HepG2 (cell line): ENCODE measurements around the gene DCAF8. TPM values are rescaled to one million over a fixed set of nuclear protein-coding genes. Genes with fewer than 3 reads are reported as not detected.

Source experiments
- HNRNPUL1 ChIP-seq: fragments of 200-400 bp; formaldehyde crosslinking; IDR thresholded peaks from 2 replicates; pipeline ENCODE4 v1.6.1; 2017; ENCODE audit warnings: low read depth, mild to moderate bottlenecking, low read length, moderate library complexity
- JARID2 ChIP-seq: sonication (generic); formaldehyde crosslinking; IDR thresholded peaks from 2 replicates; pipeline ENCODE4 v1.8.1; 2023; ENCODE audit warnings: missing genetic modification reagents, inconsistent platforms; ENCODE audit not compliant: insufficient replicate concordance
- JUND ChIP-seq: sonication (generic); formaldehyde crosslinking; IDR thresholded peaks from 2 replicates; pipeline ENCODE4 v1.8.0; 2022; ENCODE audit warnings: mild to moderate bottlenecking, missing genetic modification reagents
- KAT8 ChIP-seq: IDR thresholded peaks from 2 replicates; pipeline ENCODE4 v1.6.1; 2016; ENCODE audit warnings: missing genetic modification reagents, missing compliant biosample characterization
- MEIS2 ChIP-seq: sonication (generic); formaldehyde crosslinking; IDR thresholded peaks from 2 replicates; pipeline ENCODE4 v1.9.0; 2021; ENCODE audit warnings: mild to moderate bottlenecking, missing genetic modification reagents
- MIER3 ChIP-seq: IDR thresholded peaks from 2 replicates; pipeline ENCODE4 v1.6.1; 2016; ENCODE audit warnings: missing compliant biosample characterization, borderline replicate concordance
- MTF2 ChIP-seq: sonication (generic); formaldehyde crosslinking; IDR thresholded peaks from 2 replicates; pipeline ENCODE4 v1.5.0; 2020; ENCODE audit warnings: missing genetic modification reagents, borderline replicate concordance
- MYC ChIP-seq: sonication (generic); formaldehyde crosslinking; IDR thresholded peaks from 2 replicates; pipeline ENCODE4 v1.9.0; 2021; ENCODE audit warnings: missing genetic modification reagents, borderline replicate concordance
- NPAS2 ChIP-seq: sonication (generic); formaldehyde crosslinking; IDR thresholded peaks from 2 replicates; pipeline ENCODE4 v1.8.0; 2022; ENCODE audit warnings: mild to moderate bottlenecking, missing genetic modification reagents, borderline replicate concordance
- POLR2AphosphoS2 ChIP-seq: IDR thresholded peaks from 2 replicates; pipeline ENCODE4 v1.6.1; 2011; ENCODE audit warnings: low read depth, low read length, improper control_type of control experiment
- RARA ChIP-seq: IDR thresholded peaks from 2 replicates; pipeline ENCODE4 v1.6.1; 2016; ENCODE audit warnings: missing genetic modification reagents, missing compliant biosample characterization
- RBM39 ChIP-seq: fragments of 200-400 bp; formaldehyde crosslinking; IDR thresholded peaks from one replicate; pipeline ENCODE4 v1.6.1; 2018; ENCODE audit warnings: antibody characterized with exemption, mild to moderate bottlenecking, low read depth, low read length; ENCODE audit not compliant: poor library complexity, severe bottlenecking
- RCOR2 ChIP-seq: IDR thresholded peaks from 2 replicates; pipeline ENCODE4 v1.6.1; 2016; ENCODE audit warnings: missing biosample characterization, missing genetic modification reagents
- SIX1 ChIP-seq: sonication (generic); formaldehyde crosslinking; IDR thresholded peaks from 2 replicates; pipeline ENCODE4 v1.4.0; 2020; ENCODE audit warnings: missing genetic modification reagents, borderline replicate concordance
- SRY ChIP-seq: sonication (generic); formaldehyde crosslinking; IDR thresholded peaks from 2 replicates; pipeline ENCODE4 v1.8.0; 2022; ENCODE audit warnings: mild to moderate bottlenecking, missing genetic modification reagents
- ZKSCAN1 ChIP-seq: fragments of 150-350 bp; IDR thresholded peaks from 2 replicates; pipeline ENCODE4 v1.6.1; 2014; ENCODE audit warnings: low read length
- ZNF563 ChIP-seq: sonication (generic); formaldehyde crosslinking; IDR thresholded peaks from 2 replicates; pipeline ENCODE4 v1.8.0; 2022; ENCODE audit warnings: mild to moderate bottlenecking, moderate library complexity, missing genetic modification reagents
- ZNF709 ChIP-seq: sonication (generic); formaldehyde crosslinking; IDR thresholded peaks from 2 replicates; pipeline ENCODE4 v1.5.0; 2020; ENCODE audit warnings: mild to moderate bottlenecking, missing genetic modification reagents
- polyA plus RNA-seq, 8 experiments: library from polyadenylated mRNA; depleted of rRNA in 3 of 8; stranded (reverse) in 7 of 8; unstranded in 1 of 8; fragments of >200 nt; fragmentation: Illumina TruSeq in 4 of 8; extraction: Trizol in 4 of 8; gene quantifications; 2 replicates each; pipeline versions ENCODE4 v1.2.1 to v1.2.3, GENCODE V29; 2011 to 2016; ENCODE audit warnings: low read depth in 4 of 8, missing spikeins in 1 of 8, mixed read lengths in 1 of 8; ENCODE audit not compliant: insufficient read depth in 1 of 8
- total RNA-seq, 5 experiments: library from RNA; depleted of rRNA; stranded (reverse); fragments of >200 nt; fragmentation: Illumina TruSeq; extraction: Trizol; gene quantifications; 2 replicates each; pipeline ENCODE4 v1.2.3, GENCODE V29; 2016; ENCODE audit warnings: low read depth in 1 of 5
- TF ChIP-seq, protein P1 (sequence below): sonication (generic); formaldehyde crosslinking; IDR thresholded peaks from 2 replicates; pipeline ENCODE4 v1.5.1; 2020; ENCODE audit warnings: missing genetic modification reagents, mild to moderate bottlenecking, borderline replicate concordance
- TF ChIP-seq, protein P2 (sequence below): sonication (generic); formaldehyde crosslinking; IDR thresholded peaks from 2 replicates; pipeline ENCODE4 v1.8.1; 2023; ENCODE audit warnings: missing genetic modification reagents, inconsistent platforms, borderline replicate concordance
- TF ChIP-seq, protein P3 (sequence below): sonication (generic); formaldehyde crosslinking; IDR thresholded peaks from 2 replicates; pipeline ENCODE4 v1.4.0; 2020; ENCODE audit warnings: missing genetic modification reagents, mild to moderate bottlenecking, borderline replicate concordance
- TF ChIP-seq, protein P4 (sequence below): sonication (generic); formaldehyde crosslinking; IDR thresholded peaks from 2 replicates; pipeline ENCODE4 v1.8.1; 2023; ENCODE audit warnings: mild to moderate bottlenecking, moderate library complexity, missing genetic modification reagents
- TF ChIP-seq, protein P5 (sequence below): sonication (generic); formaldehyde crosslinking; IDR thresholded peaks from 2 replicates; pipeline ENCODE4 v1.4.0; 2020; ENCODE audit warnings: mild to moderate bottlenecking, missing genetic modification reagents

The DCAF8 gene
- total and polyA plus RNA-seq, 2 of the 13 experiments (the other 11 are each of a cell fraction or from before 2014, with no cell fraction given) = 73.4 to 79.8 TPM

DNA sequence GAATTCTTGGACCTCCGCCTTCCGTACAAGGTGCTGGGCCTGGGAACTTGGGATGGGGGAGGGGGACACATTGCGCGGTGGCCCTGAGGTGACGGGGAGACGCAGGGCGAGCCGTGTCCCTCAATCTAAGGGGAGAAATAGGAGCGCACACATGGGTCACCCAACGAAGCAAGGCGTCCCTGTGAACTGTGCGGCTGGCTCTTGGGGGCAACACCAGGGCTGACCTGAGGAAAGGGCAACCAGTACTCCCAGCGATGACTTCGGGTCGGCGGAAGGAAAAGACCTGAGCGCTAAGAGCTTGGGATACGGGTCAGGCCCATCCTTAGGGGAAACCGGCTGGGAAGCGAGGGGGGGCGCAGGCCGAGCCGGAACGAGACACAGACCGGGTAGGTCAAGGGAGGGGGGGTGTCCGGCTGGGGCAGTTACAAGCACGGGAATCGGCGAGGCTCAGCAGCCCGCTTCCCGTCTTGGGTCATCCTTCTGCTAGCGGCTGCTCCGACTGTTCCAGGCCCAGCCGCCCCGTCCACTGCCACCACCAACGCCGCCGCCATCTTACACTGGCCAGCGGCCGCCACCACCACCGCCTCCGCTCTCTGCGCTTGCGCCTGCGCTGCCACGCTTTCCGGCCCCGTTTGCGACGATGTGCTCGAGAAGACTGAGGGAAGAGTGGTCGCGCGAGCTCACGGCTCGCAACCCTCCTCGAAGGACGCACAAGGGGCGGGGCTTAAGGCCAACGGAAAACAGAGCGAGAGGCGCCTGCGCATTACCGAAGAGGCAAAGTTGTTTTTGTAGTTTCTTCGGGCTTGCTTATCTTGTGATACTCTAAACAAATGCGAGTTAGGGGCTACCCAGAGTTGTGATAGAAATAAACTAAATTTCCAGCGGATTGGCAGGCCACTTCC is at the start of gene DCAF8 (continued):
- TF ChIP-seq SRY (CRISPR knock-in tag) (no peak), MYC (peak; percentile 82; the same call in 1 of the 2 replicates), POLR2AphosphoS2 (no peak), SIX1 (CRISPR knock-in tag) (no peak), NPAS2 (CRISPR knock-in tag) (no peak), RBM39 (peak; percentile 79), MTF2 (CRISPR knock-in tag) (peak; percentile 89; the same call in 1 of the 2 replicates), MIER3 (CRISPR knock-in tag) (peak; percentile 83; the same call in 1 of the 2 replicates), HNRNPUL1 (no peak), JARID2 (CRISPR knock-in tag) (no peak), RARA (CRISPR knock-in tag) (no peak), ZNF709 (CRISPR knock-in tag) (peak; percentile 92), RCOR2 (no peak), ZKSCAN1 (0 out of 2 replicates have a peak, but pooled peaks have one; percentile 19), JUND (CRISPR knock-in tag) (no peak; the same call in 1 of the 2 replicates), ZNF563 (CRISPR knock-in tag) (peak; percentile 83; the same call in 1 of the 2 replicates), MEIS2 (no peak), KAT8 (CRISPR knock-in tag) (peak; percentile 91)
- TF ChIP-seq, protein P1, sequence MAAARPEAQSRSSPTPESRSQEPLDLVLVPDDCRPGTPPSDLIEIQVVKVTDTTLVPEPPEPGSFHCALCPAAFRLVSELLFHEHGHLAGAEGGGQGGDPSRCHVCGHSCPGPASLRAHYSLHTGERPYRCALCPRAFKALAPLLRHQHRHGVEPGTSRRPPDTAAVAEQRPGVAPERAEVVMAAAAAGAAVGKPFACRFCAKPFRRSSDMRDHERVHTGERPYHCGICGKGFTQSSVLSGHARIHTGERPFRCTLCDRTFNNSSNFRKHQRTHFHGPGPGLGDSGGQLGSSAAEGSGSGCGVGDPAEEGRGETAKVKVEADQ = no peak; the same call in 1 of the 2 replicates
- TF ChIP-seq, protein P2, sequence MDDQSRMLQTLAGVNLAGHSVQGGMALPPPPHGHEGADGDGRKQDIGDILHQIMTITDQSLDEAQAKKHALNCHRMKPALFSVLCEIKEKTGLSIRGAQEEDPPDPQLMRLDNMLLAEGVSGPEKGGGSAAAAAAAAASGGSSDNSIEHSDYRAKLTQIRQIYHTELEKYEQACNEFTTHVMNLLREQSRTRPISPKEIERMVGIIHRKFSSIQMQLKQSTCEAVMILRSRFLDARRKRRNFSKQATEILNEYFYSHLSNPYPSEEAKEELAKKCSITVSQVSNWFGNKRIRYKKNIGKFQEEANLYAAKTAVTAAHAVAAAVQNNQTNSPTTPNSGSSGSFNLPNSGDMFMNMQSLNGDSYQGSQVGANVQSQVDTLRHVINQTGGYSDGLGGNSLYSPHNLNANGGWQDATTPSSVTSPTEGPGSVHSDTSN = no peak
- TF ChIP-seq, protein P3, sequence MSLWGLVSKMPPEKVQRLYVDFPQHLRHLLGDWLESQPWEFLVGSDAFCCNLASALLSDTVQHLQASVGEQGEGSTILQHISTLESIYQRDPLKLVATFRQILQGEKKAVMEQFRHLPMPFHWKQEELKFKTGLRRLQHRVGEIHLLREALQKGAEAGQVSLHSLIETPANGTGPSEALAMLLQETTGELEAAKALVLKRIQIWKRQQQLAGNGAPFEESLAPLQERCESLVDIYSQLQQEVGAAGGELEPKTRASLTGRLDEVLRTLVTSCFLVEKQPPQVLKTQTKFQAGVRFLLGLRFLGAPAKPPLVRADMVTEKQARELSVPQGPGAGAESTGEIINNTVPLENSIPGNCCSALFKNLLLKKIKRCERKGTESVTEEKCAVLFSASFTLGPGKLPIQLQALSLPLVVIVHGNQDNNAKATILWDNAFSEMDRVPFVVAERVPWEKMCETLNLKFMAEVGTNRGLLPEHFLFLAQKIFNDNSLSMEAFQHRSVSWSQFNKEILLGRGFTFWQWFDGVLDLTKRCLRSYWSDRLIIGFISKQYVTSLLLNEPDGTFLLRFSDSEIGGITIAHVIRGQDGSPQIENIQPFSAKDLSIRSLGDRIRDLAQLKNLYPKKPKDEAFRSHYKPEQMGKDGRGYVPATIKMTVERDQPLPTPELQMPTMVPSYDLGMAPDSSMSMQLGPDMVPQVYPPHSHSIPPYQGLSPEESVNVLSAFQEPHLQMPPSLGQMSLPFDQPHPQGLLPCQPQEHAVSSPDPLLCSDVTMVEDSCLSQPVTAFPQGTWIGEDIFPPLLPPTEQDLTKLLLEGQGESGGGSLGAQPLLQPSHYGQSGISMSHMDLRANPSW = 0 out of 2 replicates have a peak, but pooled peaks have one; percentile 36
- TF ChIP-seq, protein P4, sequence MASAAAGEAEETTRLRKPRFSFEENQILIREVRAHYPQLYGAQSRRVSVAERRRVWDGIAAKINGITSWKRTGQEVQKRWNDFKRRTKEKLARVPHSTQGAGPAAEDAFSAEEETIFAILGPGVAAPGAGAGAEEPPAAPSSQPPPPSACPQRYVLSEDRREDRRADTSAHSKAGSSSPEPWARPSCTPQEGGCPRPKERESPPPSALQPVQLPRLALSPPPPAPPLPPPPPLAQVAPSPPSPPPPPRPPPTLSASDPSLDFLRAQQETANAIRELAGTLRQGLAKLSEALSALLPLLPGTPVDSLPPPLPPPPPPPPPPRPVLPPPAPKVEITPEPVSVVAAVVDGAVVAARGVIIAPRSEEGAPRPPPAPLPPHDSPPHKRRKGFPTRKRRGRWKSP (CRISPR knock-in tag) = peak; percentile 98
- TF ChIP-seq, protein P5, sequence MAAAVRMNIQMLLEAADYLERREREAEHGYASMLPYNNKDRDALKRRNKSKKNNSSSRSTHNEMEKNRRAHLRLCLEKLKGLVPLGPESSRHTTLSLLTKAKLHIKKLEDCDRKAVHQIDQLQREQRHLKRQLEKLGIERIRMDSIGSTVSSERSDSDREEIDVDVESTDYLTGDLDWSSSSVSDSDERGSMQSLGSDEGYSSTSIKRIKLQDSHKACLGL (CRISPR knock-in tag) = peak; percentile 84
